Tibial nerve (tissue), 4 donors: ENCODE results near the gene PHLDA1. TPM values are rescaled to one million over a fixed set of nuclear protein-coding genes. Genes with fewer than 3 reads are reported as not detected.

Source experiments
- DNase-seq, 2 donors: peaks; one replicate each; pipeline ENCODE4 v3.0.0-alpha.2; 2019; ENCODE audit warnings: low spot score in 2 of 2
- H3K27ac ChIP-seq, 4 donors: fragments of 200-600 bp; sonication (generic) in 3 of 4; one replicate each; pipeline ENCODE4 v1.5.1; 2017 to 2019; ENCODE audit warnings: mild to moderate bottlenecking in 1 of 4
- H3K27me3 ChIP-seq, 2 donors: fragments of 200-600 bp; sonication (generic) in 1 of 2; one replicate each; pipeline versions ENCODE4 v1.5.1 to v1.6.0; 2017 to 2019
- H3K36me3 ChIP-seq, 3 donors: fragments of 200-600 bp; sonication (generic); one replicate each; pipeline ENCODE4 v1.5.1; 2018 to 2019
- H3K4me1 ChIP-seq, 4 donors: fragments of 200-600 bp; sonication (generic) in 3 of 4; one replicate each; pipeline ENCODE4 v1.5.1; 2017 to 2019
- H3K4me3 ChIP-seq, 4 donors: fragments of 200-600 bp; sonication (generic) in 3 of 4; one replicate each; pipeline ENCODE4 v1.5.1; 2017 to 2019; ENCODE audit warnings: mild to moderate bottlenecking in 1 of 4, moderate library complexity in 1 of 4
- H3K9me3 ChIP-seq, 4 donors: fragments of 200-600 bp; sonication (generic) in 3 of 4; one replicate each; pipeline ENCODE4 v1.5.1; 2017 to 2019
- EP300 ChIP-seq, 2 donors: sonication (generic); formaldehyde crosslinking; IDR thresholded peaks; one replicate each; pipeline ENCODE4 v1.6.1; 2017; ENCODE audit warnings: antibody characterized with exemption in 2 of 2, mild to moderate bottlenecking in 1 of 2
- POLR2A ChIP-seq, 2 donors: fragments of 450-650 bp; IDR thresholded peaks; one replicate each; pipeline ENCODE4 v1.6.1; 2017; ENCODE audit warnings: antibody characterized with exemption in 2 of 2, mild to moderate bottlenecking in 2 of 2, moderate library complexity in 2 of 2
- WGBS, 2 donors: methylation state at CpG; one replicate each; pipeline ENCODE4 v1.1.5; 2018; 5-methylcytosine and 5-hydroxymethylcytosine counted together
- total RNA-seq, 4 donors: library from RNA; depleted of rRNA; stranded (reverse); fragments of >200 nt; gene quantifications; one replicate each; pipeline ENCODE4 v1.1.0, GENCODE V29; 2016
- TF ChIP-seq, protein P1 (sequence below), 5 experiments: fragments of 200-600 bp in 3 of 5; fragments of 450-650 bp in 2 of 5; sonication (generic) in 3 of 5; IDR thresholded peaks; one replicate each; pipeline ENCODE4 v1.5.1; 2016 to 2019; ENCODE audit warnings: antibody characterized with exemption in 5 of 5, mild to moderate bottlenecking in 3 of 5, moderate library complexity in 2 of 5

Gene PHLDA1
- total RNA-seq, 4 donors from 2014 or later = 23.6 to 34.9 (median 30.7) TPM

DNA sequence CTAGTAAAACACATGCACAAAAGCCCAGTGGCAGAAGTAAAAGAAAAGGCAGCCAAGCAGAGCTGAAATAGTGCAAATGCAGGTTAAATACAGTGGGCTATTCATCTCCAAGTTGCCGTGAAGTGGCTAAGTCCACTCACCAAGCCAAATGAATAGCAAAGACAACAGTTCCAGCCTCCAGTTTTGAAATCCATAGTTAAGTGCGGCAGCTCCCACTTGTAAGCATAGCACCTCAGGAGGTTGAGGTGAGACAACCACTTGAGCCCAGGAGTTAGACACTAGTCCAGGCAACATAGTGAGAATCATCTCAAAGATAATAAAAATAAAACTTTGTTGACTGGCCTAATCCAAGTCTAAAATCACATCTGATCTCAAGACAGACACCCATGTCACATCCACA is 9.8 kb upstream of the PHLDA1 start:
- Histone ChIP-seq H3K27ac (no peak overlapping the region), H3K27me3 (no peaks in the 10 kb centered on the region), H3K4me1 (peaks cover 0 to 17% (median 3%) of the 10 kb centered on the region in 4 donors), H3K9me3 (no peaks in the 10 kb centered on the region), H3K4me3 (no peak overlapping the region), H3K36me3 (peaks cover 0 to 10% (median 0%) of the 10 kb centered on the region in 3 donors)
- WGBS, 2 donors = 71 to 74% methylated on average over 2 of the region's 2 CpGs
- no peak for DNase-seq
- TF ChIP-seq POLR2A (IDR thresholded peaks at IDR 0.05) = no peak
- TF ChIP-seq, protein P1, sequence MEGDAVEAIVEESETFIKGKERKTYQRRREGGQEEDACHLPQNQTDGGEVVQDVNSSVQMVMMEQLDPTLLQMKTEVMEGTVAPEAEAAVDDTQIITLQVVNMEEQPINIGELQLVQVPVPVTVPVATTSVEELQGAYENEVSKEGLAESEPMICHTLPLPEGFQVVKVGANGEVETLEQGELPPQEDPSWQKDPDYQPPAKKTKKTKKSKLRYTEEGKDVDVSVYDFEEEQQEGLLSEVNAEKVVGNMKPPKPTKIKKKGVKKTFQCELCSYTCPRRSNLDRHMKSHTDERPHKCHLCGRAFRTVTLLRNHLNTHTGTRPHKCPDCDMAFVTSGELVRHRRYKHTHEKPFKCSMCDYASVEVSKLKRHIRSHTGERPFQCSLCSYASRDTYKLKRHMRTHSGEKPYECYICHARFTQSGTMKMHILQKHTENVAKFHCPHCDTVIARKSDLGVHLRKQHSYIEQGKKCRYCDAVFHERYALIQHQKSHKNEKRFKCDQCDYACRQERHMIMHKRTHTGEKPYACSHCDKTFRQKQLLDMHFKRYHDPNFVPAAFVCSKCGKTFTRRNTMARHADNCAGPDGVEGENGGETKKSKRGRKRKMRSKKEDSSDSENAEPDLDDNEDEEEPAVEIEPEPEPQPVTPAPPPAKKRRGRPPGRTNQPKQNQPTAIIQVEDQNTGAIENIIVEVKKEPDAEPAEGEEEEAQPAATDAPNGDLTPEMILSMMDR (IDR thresholded peaks at IDR 0.05) = no peak
- TF ChIP-seq EP300 (IDR thresholded peaks at IDR 0.05) = no peak

DNA sequence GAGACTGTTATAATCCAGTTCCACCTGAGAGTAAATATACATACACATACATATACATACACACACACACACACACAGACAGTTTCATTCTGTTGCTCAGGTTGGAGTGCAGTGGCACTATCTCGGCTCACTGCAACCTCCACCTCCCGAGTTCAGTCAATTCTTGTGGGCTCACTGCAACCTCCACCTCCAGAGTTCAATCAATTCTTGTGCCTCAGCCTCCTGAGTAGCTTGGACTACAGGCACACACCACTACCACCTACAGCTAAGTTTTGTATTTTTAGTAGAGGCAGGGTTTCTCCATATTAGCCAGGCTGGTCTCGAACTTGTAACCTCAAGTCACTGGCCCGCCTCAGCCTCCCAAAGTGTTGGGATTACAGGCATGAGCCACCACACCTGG is 8.9 kb upstream of the PHLDA1 start:
- WGBS, 2 donors = 87% methylated on average over 4 of the region's 4 CpGs
- no peak for DNase-seq
- no peaks in the 10 kb centered on the region for H3K27me3 ChIP-seq
- no peaks in the 10 kb centered on the region for H3K9me3 ChIP-seq
- peaks cover 0 to 17% (median 3%) of the 10 kb centered on the region in 4 donors for H3K4me1 ChIP-seq
- H3K27ac ChIP-seq = no peak overlapping the region
- TF ChIP-seq POLR2A (IDR thresholded peaks at IDR 0.05) = no peak
- TF ChIP-seq EP300 (IDR thresholded peaks at IDR 0.05) = no peak
- TF ChIP-seq, protein P1 (IDR thresholded peaks at IDR 0.05) = no peak
- no peak overlapping the region for H3K4me3 ChIP-seq
- H3K36me3 ChIP-seq = peaks cover 0 to 10% (median 0%) of the 10 kb centered on the region in 3 donors

DNA sequence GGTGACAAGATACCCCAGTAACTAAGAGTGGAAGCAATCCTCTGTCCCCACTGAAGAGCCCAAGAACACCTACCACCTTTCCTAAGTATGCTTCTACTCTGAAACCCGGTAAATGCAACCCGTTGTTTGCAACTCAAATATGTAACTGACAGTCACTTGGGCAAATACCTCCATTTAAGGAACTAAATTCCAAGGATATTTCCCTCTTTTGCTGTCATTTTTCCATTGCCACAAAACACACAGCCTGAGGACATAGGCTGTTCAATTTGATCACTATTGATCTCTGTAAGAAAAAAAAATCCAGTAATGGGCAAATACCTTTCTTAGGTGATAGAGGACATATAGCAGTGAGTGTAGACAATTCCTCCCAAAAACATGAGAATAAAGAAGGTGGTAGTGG is 6.6 kb upstream of the PHLDA1 start:
- no peaks in the 10 kb centered on the region for H3K36me3 ChIP-seq
- DNase-seq = no peak
- no peak overlapping the region for H3K27ac ChIP-seq
- no peak for TF ChIP-seq EP300 (IDR thresholded peaks at IDR 0.05)
- TF ChIP-seq, protein P1 (IDR thresholded peaks at IDR 0.05) = no peak
- no peak for TF ChIP-seq POLR2A (IDR thresholded peaks at IDR 0.05)
- H3K4me3 ChIP-seq = no peak overlapping the region
- peaks cover 0 to 24% (median 3%) of the 10 kb centered on the region in 4 donors for H3K4me1 ChIP-seq
- no peaks in the 10 kb centered on the region for H3K9me3 ChIP-seq
- no peaks in the 10 kb centered on the region for H3K27me3 ChIP-seq
- WGBS, 2 donors = 43 to 54% methylated on average over 2 of the region's 2 CpGs

DNA sequence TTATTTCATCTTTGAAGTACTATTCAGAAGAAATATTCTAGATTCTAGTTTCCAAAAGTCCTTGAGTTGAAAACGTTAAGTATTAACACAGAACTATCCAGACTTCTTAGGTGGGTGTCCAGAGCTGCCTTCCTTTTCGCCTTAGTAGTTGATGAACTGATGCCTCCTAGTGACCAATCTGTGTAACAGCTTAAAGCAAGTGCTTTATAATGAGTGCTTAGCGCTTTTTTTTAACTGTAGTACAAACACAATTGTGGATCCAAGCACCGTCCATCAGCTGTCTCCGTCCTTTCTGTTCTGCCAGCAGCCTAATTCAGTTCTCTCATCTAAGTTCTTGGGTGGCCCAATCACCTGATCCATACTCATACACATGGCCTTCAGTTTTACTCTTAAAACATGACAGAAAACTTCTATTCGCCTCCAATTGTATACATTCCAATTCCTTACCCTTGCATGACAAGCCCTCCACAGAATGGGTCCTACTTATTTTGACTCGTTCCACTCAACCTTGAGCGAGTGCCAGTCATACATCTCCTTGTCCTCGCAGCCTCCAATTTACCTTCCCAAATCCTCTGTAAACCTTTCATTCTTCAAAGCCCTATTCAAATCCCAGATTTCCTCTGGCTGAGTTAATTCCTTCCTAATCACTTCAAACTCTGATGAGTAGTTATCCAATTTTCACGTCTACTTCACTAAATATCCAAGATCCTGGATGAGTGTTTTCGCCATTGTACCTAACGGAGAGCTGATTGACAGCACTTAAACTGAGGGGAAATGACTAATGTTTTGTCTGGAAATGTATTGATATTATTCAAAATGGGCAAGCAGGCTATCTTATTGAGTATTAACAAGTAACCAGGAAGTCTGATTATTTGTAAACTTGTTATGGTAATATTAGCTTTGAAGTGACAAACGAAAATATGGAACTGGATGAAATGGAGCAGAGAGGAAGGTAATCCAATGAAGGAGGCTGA is 5.8 kb upstream of the PHLDA1 start:
- TF ChIP-seq, protein P1 (IDR thresholded peaks at IDR 0.05) = peak; percentile 74 to 89 (median 82)
- TF ChIP-seq EP300 (IDR thresholded peaks at IDR 0.05) = peak in 1 of 2 donors; percentile 29
- no peak for TF ChIP-seq POLR2A (IDR thresholded peaks at IDR 0.05)
- WGBS, 2 donors = 30 to 31% methylated on average over 13 of the region's 13 CpGs

DNA sequence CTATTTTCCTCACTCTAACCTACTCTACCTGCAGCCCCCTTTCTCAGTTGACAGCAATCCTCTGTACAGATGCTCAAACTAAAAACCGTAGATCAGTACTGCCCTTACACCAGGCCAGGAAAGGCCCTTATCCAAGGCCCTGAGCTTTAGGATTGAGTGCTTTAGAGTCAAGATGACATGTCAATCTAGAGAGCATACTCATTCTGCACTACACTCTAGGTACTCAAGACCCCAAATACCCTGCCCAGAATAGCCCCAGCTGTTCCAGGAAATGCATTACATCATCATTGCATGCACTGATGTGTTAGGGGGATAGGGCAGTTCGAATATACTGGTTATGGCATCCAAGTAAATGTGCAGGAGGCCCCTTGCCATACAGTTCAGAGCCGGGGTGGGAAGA is 3.5 kb upstream of the PHLDA1 start:
- DNase-seq = no peak
- Histone ChIP-seq H3K4me3 (no peak overlapping the region), H3K4me1 (peaks cover 0 to 34% (median 5%) of the 10 kb centered on the region in 4 donors), H3K36me3 (no peaks in the 10 kb centered on the region), H3K27ac (no peak overlapping the region), H3K27me3 (no peaks in the 10 kb centered on the region), H3K9me3 (no peaks in the 10 kb centered on the region)
- TF ChIP-seq, protein P1 (IDR thresholded peaks at IDR 0.05) = no peak
- TF ChIP-seq POLR2A (IDR thresholded peaks at IDR 0.05) (no peak), EP300 (IDR thresholded peaks at IDR 0.05) (no peak)
- 75 to 77% methylated on average over 3 of the region's 3 CpGs for WGBS, 2 donors

More for the DNA sequence above, 5.8 kb upstream of the PHLDA1 start:
- Histone ChIP-seq H3K9me3 (no peaks in the 10 kb centered on the region), H3K4me3 (no peak overlapping the region), H3K36me3 (no peaks in the 10 kb centered on the region), H3K27ac (no peak overlapping the region), H3K4me1 (peaks cover 0 to 31% (median 5%) of the 10 kb centered on the region in 4 donors), H3K27me3 (no peaks in the 10 kb centered on the region)
- peak in 1 of 2 donors; percentile 48 for DNase-seq
